Prostate gland (tissue), 2 donors: ENCODE data around the gene CDK16.

Experiments used
- CTCF ChIP-seq, 4 experiments: fragments of 200-600 bp in 2 of 4; fragments of 450-650 bp in 2 of 4; sonication (generic) in 2 of 4; IDR thresholded peaks; 1 replicate in 3 of 4; 2 replicates in 1 of 4; pipeline ENCODE4 v1.5.1; 2016 to 2019; ENCODE audit warnings: antibody characterized with exemption in 4 of 4, mild to moderate bottlenecking in 2 of 4, moderate library complexity in 2 of 4
- POLR2A ChIP-seq: fragments of 450-650 bp; IDR thresholded peaks from one replicate; pipeline ENCODE4 v1.6.1; 2016; ENCODE audit warnings: antibody characterized with exemption, mild to moderate bottlenecking

DNA sequence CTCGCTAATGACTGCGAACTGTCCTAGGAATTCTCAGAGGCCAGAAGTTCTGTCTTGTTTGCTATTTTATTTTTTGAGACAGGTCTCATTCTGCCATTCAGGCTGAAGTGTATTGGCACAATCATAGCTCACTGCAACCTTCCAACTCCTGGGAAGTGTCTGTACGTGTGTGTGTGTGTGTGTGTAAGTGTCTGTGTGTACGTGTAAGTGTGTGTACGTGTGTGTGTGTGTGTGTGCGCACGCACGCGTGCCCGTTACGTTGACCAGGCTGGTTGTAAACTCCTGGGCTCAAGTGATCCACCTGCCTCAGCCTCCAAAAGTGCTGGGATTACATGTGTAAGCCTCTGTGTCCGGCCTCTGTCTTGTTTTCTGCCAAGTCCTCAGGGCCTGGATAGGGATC, 10.4 kb upstream of the CDK16 start:
- TF ChIP-seq CTCF (IDR thresholded peaks at IDR 0.05) (no peak), POLR2A (no peak)
